Measurements from ENCODE around the gene TREML4. TPM values are rescaled to one million over a fixed set of nuclear protein-coding genes. Genes with fewer than 3 reads are reported as not detected.

The TREML4 gene
- polyA plus RNA-seq, 1 donor from 2014 or later = not detected

GRCh38 chr6:41272591-41273240, 44.6 kb downstream of the TREML4 start:
- TF ChIP-seq TAF1 (IDR thresholded peaks at IDR 0.05; ENCODE audit: low read depth) = no peak
- TF ChIP-seq MXI1 (conservative IDR thresholded peaks at IDR 0.05; ENCODE audit: poor library complexity, severe bottlenecking) = no peak
- no peak for TF ChIP-seq EZH2 (IDR thresholded peaks at IDR 0.05; ENCODE audit: borderline replicate concordance, insufficient read depth, low read length, poor library complexity, severe bottlenecking)
- TF ChIP-seq EP300 (conservative IDR thresholded peaks at IDR 0.05; ENCODE audit: poor library complexity, severe bottlenecking) = no peak
- no peak for TF ChIP-seq SMC3 (conservative IDR thresholded peaks at IDR 0.05; ENCODE audit: poor library complexity)
- TF ChIP-seq RAD21 (conservative IDR thresholded peaks at IDR 0.05) = no peak
- TF ChIP-seq POLR2AphosphoS5 (IDR thresholded peaks at IDR 0.05) = no peak
- no peak for TF ChIP-seq REST (IDR thresholded peaks at IDR 0.05; ENCODE audit: borderline replicate concordance)
- TF ChIP-seq CTCF (IDR thresholded peaks at IDR 0.05; ENCODE audit: poor library complexity, severe bottlenecking) = no peak

GRCh38 chr6:41273714-41274113, 45.6 kb downstream of the TREML4 start:
- no peaks in the 10 kb centered on the region for H3K36me3 ChIP-seq (ENCODE audit: insufficient read depth, low read length)
- no peak overlapping the region for H3K9ac ChIP-seq (ENCODE audit: low read length)
- no peaks in the 10 kb centered on the region for H4K20me1 ChIP-seq (ENCODE audit: insufficient read depth)
- H3K4me3 ChIP-seq (ENCODE audit: low read length) = no peak overlapping the region
- H2AFZ ChIP-seq (ENCODE audit: low read depth, low read length) = no peak overlapping the region
- no peaks in the 10 kb centered on the region for H3K9me3 ChIP-seq (ENCODE audit: low read length)
- no peaks in the 10 kb centered on the region for H3K27me3 ChIP-seq (ENCODE audit: insufficient read depth, low read depth, low read length)
- TF ChIP-seq SMC3 (conservative IDR thresholded peaks at IDR 0.05; ENCODE audit: poor library complexity) = no peak
- no peak for TF ChIP-seq CTCF (IDR thresholded peaks at IDR 0.05; ENCODE audit: poor library complexity, severe bottlenecking)
- TF ChIP-seq EP300 (conservative IDR thresholded peaks at IDR 0.05; ENCODE audit: poor library complexity, severe bottlenecking) = no peak
- no peak for TF ChIP-seq RAD21 (conservative IDR thresholded peaks at IDR 0.05)
- no peak for TF ChIP-seq MXI1 (conservative IDR thresholded peaks at IDR 0.05; ENCODE audit: poor library complexity, severe bottlenecking)
- TF ChIP-seq TAF1 (IDR thresholded peaks at IDR 0.05; ENCODE audit: low read depth) = no peak
- TF ChIP-seq REST (IDR thresholded peaks at IDR 0.05; ENCODE audit: borderline replicate concordance) = no peak
- no peak overlapping the region for H3K27ac ChIP-seq (ENCODE audit: low read length)
- no peaks in the 10 kb centered on the region for H3K9me2 ChIP-seq (ENCODE audit: insufficient read depth, low read length)
- no peaks in the 10 kb centered on the region for H3F3A ChIP-seq (ENCODE audit: insufficient read depth, low read length, poor library complexity, severe bottlenecking)
- no peaks in the 10 kb centered on the region for H3K79me2 ChIP-seq (replicated peaks; ENCODE audit: insufficient read depth, low read length)
- no peak overlapping the region for H3K4me2 ChIP-seq (ENCODE audit: low read length)

More at GRCh38 chr6:41272591-41273240, 44.6 kb downstream of the TREML4 start:
- Histone ChIP-seq H3K9me3 (ENCODE audit: low read length) (no peaks in the 10 kb centered on the region), H3K9me2 (ENCODE audit: insufficient read depth, low read length) (no peaks in the 10 kb centered on the region), H3K36me3 (ENCODE audit: insufficient read depth, low read length) (no peaks in the 10 kb centered on the region), H3F3A (ENCODE audit: insufficient read depth, low read length, poor library complexity, severe bottlenecking) (no peaks in the 10 kb centered on the region), H3K9ac (ENCODE audit: low read length) (no peak overlapping the region), H4K20me1 (ENCODE audit: insufficient read depth) (no peaks in the 10 kb centered on the region), H3K4me3 (ENCODE audit: low read length) (no peak overlapping the region), H3K27ac (ENCODE audit: low read length) (no peak overlapping the region), H3K4me2 (ENCODE audit: low read length) (no peak overlapping the region), H3K27me3 (ENCODE audit: insufficient read depth, low read depth, low read length) (no peaks in the 10 kb centered on the region), H3K79me2 (replicated peaks; ENCODE audit: insufficient read depth, low read length) (no peaks in the 10 kb centered on the region), H2AFZ (ENCODE audit: low read depth, low read length) (no peak overlapping the region)
